CD4-positive, alpha-beta T cell treated with Interleukin-6 for 4 hours (primary cell): ENCODE measurements around the gene SLC9A8.
"Not testable (repeated sequence)": the region's sequence is repeated elsewhere in the genome, so short reads cannot be mapped to it uniquely, and the experiment has no call there.

ENCODE experiments used
- DNase-seq: peaks from one replicate; pipeline ENCODE4 v3.0.0-alpha.2; 2020; ENCODE audit warnings: mixed read lengths

The SLC9A8 gene

GRCh38 chr20:49812507-49813304 lies at the start of gene SLC9A8:
TSS of gene SLC9A8 (plus strand) at chr20:49812828. CDS start at chr20:49812923, 95 bp downstream.
- peak; percentile 82 for DNase-seq

- no peak for DNase-seq
Measured at GRCh38 chr20:49762940-49763766, 49.5 kb upstream of the SLC9A8 start.

GRCh38 chr20:49765413-49765736 lies 47.3 kb upstream of the SLC9A8 start:
- no peak for DNase-seq

- no peak for DNase-seq
Measured at GRCh38 chr20:49765846-49766541, 46.6 kb upstream of the SLC9A8 start.

- no peak for DNase-seq
Measured at GRCh38 chr20:49766979-49767521, 45.6 kb upstream of the SLC9A8 start.

GRCh38 chr20:49768204-49769047 lies 44.2 kb upstream of the SLC9A8 start:
- DNase-seq: peak; percentile 40

- DNase-seq: no peak
Measured at GRCh38 chr20:49769048-49769581, 43.5 kb upstream of the SLC9A8 start.

GRCh38 chr20:49770634-49771033 lies 42.0 kb upstream of the SLC9A8 start:
- no peak for DNase-seq

- DNase-seq: not testable (repeated sequence)
Measured at GRCh38 chr20:49774213-49774612, 38.4 kb upstream of the SLC9A8 start.

GRCh38 chr20:49775229-49775693 lies 37.4 kb upstream of the SLC9A8 start:
- no peak for DNase-seq

- DNase-seq: no peak
Measured at GRCh38 chr20:49779972-49780371, 32.7 kb upstream of the SLC9A8 start.

- DNase-seq: no peak
Measured at GRCh38 chr20:49781676-49782075, 31.0 kb upstream of the SLC9A8 start.

GRCh38 chr20:49782439-49782838 lies 30.2 kb upstream of the SLC9A8 start:
- DNase-seq: not testable (repeated sequence)

- DNase-seq: not testable (repeated sequence)
Measured at GRCh38 chr20:49783021-49783995, 29.3 kb upstream of the SLC9A8 start.

GRCh38 chr20:49784291-49784690 lies 28.3 kb upstream of the SLC9A8 start:
- no peak for DNase-seq

- no peak for DNase-seq
Measured at GRCh38 chr20:49785149-49785851, 27.3 kb upstream of the SLC9A8 start.

- DNase-seq: no peak
Measured at GRCh38 chr20:49785852-49786175, 26.8 kb upstream of the SLC9A8 start.

GRCh38 chr20:49786196-49786595 lies 26.4 kb upstream of the SLC9A8 start:
- no peak for DNase-seq

GRCh38 chr20:49786668-49787370 lies 25.8 kb upstream of the SLC9A8 start:
- DNase-seq: no peak
